Caco-2 (cell line): Measurements from ENCODE around the gene DNMBP. TPM values are rescaled to one million over a fixed set of nuclear protein-coding genes. Genes with fewer than 3 reads are reported as not detected.

Experiments used
- BruUV-seq: library from RNA; stranded (reverse); fragments of 400-500 nt; replicated peaks from 2 replicates; lab custom pipeline; 2021; lab: Mats Ljungman, UMichigan
- CTCF ChIA-PET: fragments of 300-600 bp; sonication (Branson Sonifier 250); formaldehyde crosslinking; loops from one replicate; lab custom pipeline; 2022; ENCODE audit warnings: antibody characterized with exemption; lab: Charles Lee
- POLR2A ChIA-PET: fragments of 300-600 bp; sonication (Branson Sonifier 250); formaldehyde crosslinking; loops from one replicate; lab custom pipeline; 2022; ENCODE audit warnings: antibody characterized with exemption; lab: Charles Lee
- DNase-seq, 2 experiments: peaks; one replicate each; pipeline versions ENCODE4 v3.0.0 to v3.0.0-alpha.2; 2020 to 2022
- H3K27me3 ChIP-seq: replicated peaks from 2 replicates; pipeline ENCODE4 v1.6.0; 2011; ENCODE audit warnings: low read length; ENCODE audit not compliant: control insufficient read depth, insufficient read depth
- H3K36me3 ChIP-seq: 2 replicates; pipeline ENCODE4 v1.5.1; 2011; ENCODE audit warnings: low read length; ENCODE audit not compliant: control insufficient read depth, insufficient read depth
- H3K4me1 ChIP-seq: fragments of 250-450 bp; sonication (Bioruptor Pico); 2 replicates; pipeline ENCODE4 v1.5.1; 2020; ENCODE audit warnings: mild to moderate bottlenecking
- H3K4me3 ChIP-seq: 2 replicates; pipeline ENCODE4 v1.5.1; 2011; ENCODE audit warnings: low read depth, mild to moderate bottlenecking, control low read depth, low read length
- H3K9me3 ChIP-seq: fragments of 250-450 bp; sonication (Bioruptor Pico); 2 replicates; pipeline ENCODE4 v1.5.1; 2020; ENCODE audit warnings: mild to moderate bottlenecking, moderate library complexity
- H3K27ac Mint-ChIP-seq: one replicate; pipeline ENCODE4 v1.8.0; 2022; ENCODE audit warnings: mixed read lengths; ENCODE audit not compliant: unreplicated experiment
- H3K27me3 Mint-ChIP-seq: one replicate; pipeline ENCODE4 v1.8.0; 2022; ENCODE audit warnings: mixed read lengths; ENCODE audit not compliant: insufficient read depth, unreplicated experiment
- H3K36me3 Mint-ChIP-seq: one replicate; pipeline ENCODE4 v1.8.0; 2022; ENCODE audit warnings: mild to moderate bottlenecking, mixed read lengths; ENCODE audit not compliant: insufficient read depth, unreplicated experiment
- H3K4me1 Mint-ChIP-seq: one replicate; pipeline ENCODE4 v1.8.0; 2022; ENCODE audit warnings: low read depth, mixed read lengths; ENCODE audit not compliant: unreplicated experiment
- H3K4me3 Mint-ChIP-seq: one replicate; pipeline ENCODE4 v1.8.0; 2022; ENCODE audit warnings: mild to moderate bottlenecking, moderate library complexity, mixed read lengths; ENCODE audit not compliant: unreplicated experiment
- H3K9me3 Mint-ChIP-seq: one replicate; pipeline ENCODE4 v1.8.0; 2022; ENCODE audit warnings: mixed read lengths; ENCODE audit not compliant: unreplicated experiment
- CTCF ChIP-seq, 2 experiments: fragments of 200-600 bp in 1 of 2; IDR thresholded peaks; 1 replicate in 1 of 2; 2 replicates in 1 of 2; pipeline versions ENCODE4 v1.5.1 to v1.8.0; 2011 to 2022; ENCODE audit warnings: antibody characterized with exemption in 1 of 2, control low read depth in 1 of 2, inconsistent platforms in 1 of 2, low read depth in 1 of 2, low read length in 1 of 2, mild to moderate bottlenecking in 1 of 2, moderate library complexity in 1 of 2; ENCODE audit not compliant: insufficient read depth in 1 of 2, severe bottlenecking in 1 of 2, unreplicated experiment in 1 of 2
- intact Hi-C: fragments of 100-400 bp; cut with micrococcal nuclease; formaldehyde crosslinking; loops from one replicate; pipeline ENCODE4 v1.10.0; 2022; ENCODE audit not compliant: unreplicated experiment
- total RNA-seq: library from RNA; stranded (reverse); gene quantifications from 2 replicates; pipeline ENCODE4 v1.2.3, GENCODE V29; 2022

The DNMBP gene
- total RNA-seq, 1 experiment from 2014 or later, result 30.6 TPM

- POLR2A ChIA-PET, result interaction anchor here (0.6 kb wide), 1 partner anchor 14 kb away, joined by 3 read pairs; no protein-coding TSS in a partner anchor
- Mint-ChIP-seq H3K4me3 (no peak overlapping the region), H3K9me3 (peaks cover 26% of the 10 kb centered on the region), H3K27ac (no peak overlapping the region), H3K4me1 (no peaks in the 10 kb centered on the region), H3K27me3 (no peaks in the 10 kb centered on the region), H3K36me3 (peaks cover under 1% of the 10 kb centered on the region)
- no peaks in the 10 kb centered on the region for H3K36me3 ChIP-seq
- CTCF ChIA-PET, result no interaction called here
- BruUV-seq, result no TSS peak
- intact Hi-C loops, result no loop called here
- no peaks in the 10 kb centered on the region for H3K27me3 ChIP-seq
- no peak overlapping the region for H3K4me3 ChIP-seq
- 0 out of 2 replicates have a peak, but pooled peaks cover 1% of the 10 kb centered on the region for H3K9me3 ChIP-seq
- H3K4me1 ChIP-seq, result no peaks in the 10 kb centered on the region
- DNase-seq, result no peak
- TF ChIP-seq CTCF (IDR thresholded peaks at IDR 0.05; ENCODE audit: insufficient read depth in 1 of 2, low read depth in 1 of 2, low read length in 1 of 2, severe bottlenecking in 1 of 2, unreplicated experiment in 1 of 2), result no peak
Observed at GRCh38 chr10:99944860-99945259, 64.9 kb downstream of the DNMBP start.

- H3K27me3 ChIP-seq, result no peaks in the 10 kb centered on the region
- DNase-seq, result no peak
- Mint-ChIP-seq H3K9me3 (peaks cover 23% of the 10 kb centered on the region), H3K4me3 (no peak overlapping the region), H3K36me3 (peaks cover 4% of the 10 kb centered on the region), H3K27ac (no peak overlapping the region), H3K27me3 (no peaks in the 10 kb centered on the region), H3K4me1 (no peaks in the 10 kb centered on the region)
- intact Hi-C loops, result no loop called here
- ChIA-PET CTCF (no interaction called here), POLR2A (no interaction called here)
- BruUV-seq, result no TSS peak
- TF ChIP-seq CTCF (IDR thresholded peaks at IDR 0.05; ENCODE audit: insufficient read depth in 1 of 2, low read depth in 1 of 2, low read length in 1 of 2, severe bottlenecking in 1 of 2, unreplicated experiment in 1 of 2), result no peak
- H3K36me3 ChIP-seq, result no peaks in the 10 kb centered on the region
- no peaks in the 10 kb centered on the region for H3K9me3 ChIP-seq
- H3K4me3 ChIP-seq, result no peak overlapping the region
- no peaks in the 10 kb centered on the region; the same call in 1 of the 2 replicates for H3K4me1 ChIP-seq
Observed at GRCh38 chr10:99943908-99944307, 65.8 kb downstream of the DNMBP start.

- Mint-ChIP-seq H3K4me3 (no peak overlapping the region), H3K27me3 (no peaks in the 10 kb centered on the region), H3K36me3 (peaks cover 4% of the 10 kb centered on the region), H3K9me3 (peaks cover 23% of the 10 kb centered on the region), H3K27ac (no peak overlapping the region), H3K4me1 (no peaks in the 10 kb centered on the region)
- Histone ChIP-seq H3K9me3 (no peaks in the 10 kb centered on the region), H3K4me1 (peaks cover 13% of the 10 kb centered on the region), H3K4me3 (no peak overlapping the region), H3K36me3 (no peaks in the 10 kb centered on the region), H3K27me3 (no peaks in the 10 kb centered on the region)
- no peak for TF ChIP-seq CTCF (IDR thresholded peaks at IDR 0.05; ENCODE audit: insufficient read depth in 1 of 2, low read depth in 1 of 2, low read length in 1 of 2, severe bottlenecking in 1 of 2, unreplicated experiment in 1 of 2)
- intact Hi-C loops, result no loop called here
- CTCF ChIA-PET, result no interaction called here
- DNase-seq, result no peak
- POLR2A ChIA-PET, result no interaction called here
- BruUV-seq, result no TSS peak
Observed at GRCh38 chr10:99941942-99942820, 67.6 kb downstream of the DNMBP start.
